ENCODE results near the gene THEM5. TPM values are rescaled to one million over a fixed set of nuclear protein-coding genes. Genes with fewer than 3 reads are reported as not detected.

Gene THEM5
- polyA plus RNA-seq, 2 donors: 1.5 to 1.7 TPM

DNA sequence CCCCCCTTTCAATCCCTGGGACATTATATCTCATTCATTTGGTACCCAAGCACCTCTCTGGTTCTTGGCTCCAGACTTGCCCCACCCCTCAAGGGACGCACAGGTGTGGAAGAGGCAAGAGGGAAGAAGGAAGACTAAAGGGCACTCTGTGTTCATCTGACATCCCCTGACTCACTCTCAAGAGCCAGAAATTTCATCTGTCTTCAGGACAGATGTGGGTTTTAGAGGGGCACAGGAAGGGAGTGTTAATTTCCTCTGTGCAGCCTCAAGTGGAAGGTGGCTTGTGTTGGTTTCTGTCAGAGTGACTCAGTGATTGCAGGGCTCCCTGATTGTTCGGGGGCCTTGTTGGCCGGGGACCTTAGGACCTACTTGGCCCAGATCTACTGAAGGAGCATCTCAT, 16.3 kb downstream of the THEM5 start:
- Histone ChIP-seq H3K36me3 (ENCODE audit: control insufficient read depth in 2 of 2, insufficient read depth in 2 of 2, low read length in 1 of 2) (no peaks in the 10 kb centered on the region), H3K9me3 (ENCODE audit: control insufficient read depth in 2 of 2, insufficient read depth in 1 of 2, low read depth in 1 of 2, low read length in 1 of 2) (no peaks in the 10 kb centered on the region), H3K27me3 (ENCODE audit: control insufficient read depth in 1 of 2, insufficient read depth in 2 of 2, low read length in 2 of 2) (no peaks in the 10 kb centered on the region), H3K27ac (ENCODE audit: low read depth in 2 of 2, low read length in 1 of 2) (peak overlapping the region; percentile 0 to 67), H3K4me1 (ENCODE audit: control insufficient read depth in 2 of 2, insufficient read depth in 2 of 2, low read length in 1 of 2) (peaks cover 0 to 22% of the 10 kb centered on the region in 2 donors), H3K4me3 (ENCODE audit: low read depth in 1 of 2, low read length in 2 of 2) (no peak overlapping the region)
- WGBS, 2 donors: 50 to 53% methylated on average over 3 of the region's 3 CpGs

DNA sequence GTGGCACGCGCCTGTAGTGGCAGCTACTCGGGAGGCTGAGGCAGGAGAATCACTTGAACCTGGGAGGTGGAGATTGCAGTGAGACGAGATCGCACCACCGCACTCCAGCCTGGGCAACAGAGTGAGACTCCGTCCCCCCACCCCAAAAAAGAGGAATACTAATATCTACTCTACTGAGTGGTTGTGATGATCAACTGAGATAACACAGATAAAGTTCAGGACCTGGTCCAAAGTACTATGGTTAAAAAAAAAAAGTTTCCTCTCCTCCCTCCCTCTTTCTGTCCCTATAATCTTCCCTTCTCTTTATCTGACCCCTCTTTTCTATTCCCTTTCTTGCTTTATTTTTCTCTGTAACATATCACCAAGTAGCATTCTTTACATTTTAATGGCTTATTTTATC, 17.9 kb downstream of the THEM5 start:
- peaks cover 0 to 31% of the 10 kb centered on the region in 2 donors for H3K4me1 ChIP-seq (ENCODE audit: control insufficient read depth in 2 of 2, insufficient read depth in 2 of 2, low read length in 1 of 2)
- H3K36me3 ChIP-seq (ENCODE audit: control insufficient read depth in 2 of 2, insufficient read depth in 2 of 2, low read length in 1 of 2): no peaks in the 10 kb centered on the region
- WGBS, 2 donors: 97 to 98% methylated on average over 7 of the region's 7 CpGs
- no peaks in the 10 kb centered on the region for H3K9me3 ChIP-seq (ENCODE audit: control insufficient read depth in 2 of 2, insufficient read depth in 1 of 2, low read depth in 1 of 2, low read length in 1 of 2)
- no peak overlapping the region for H3K4me3 ChIP-seq (ENCODE audit: low read depth in 1 of 2, low read length in 2 of 2)
- no peaks in the 10 kb centered on the region for H3K27me3 ChIP-seq (ENCODE audit: control insufficient read depth in 1 of 2, insufficient read depth in 2 of 2, low read length in 2 of 2)
- H3K27ac ChIP-seq (ENCODE audit: low read depth in 2 of 2, low read length in 1 of 2): no peak overlapping the region

DNA sequence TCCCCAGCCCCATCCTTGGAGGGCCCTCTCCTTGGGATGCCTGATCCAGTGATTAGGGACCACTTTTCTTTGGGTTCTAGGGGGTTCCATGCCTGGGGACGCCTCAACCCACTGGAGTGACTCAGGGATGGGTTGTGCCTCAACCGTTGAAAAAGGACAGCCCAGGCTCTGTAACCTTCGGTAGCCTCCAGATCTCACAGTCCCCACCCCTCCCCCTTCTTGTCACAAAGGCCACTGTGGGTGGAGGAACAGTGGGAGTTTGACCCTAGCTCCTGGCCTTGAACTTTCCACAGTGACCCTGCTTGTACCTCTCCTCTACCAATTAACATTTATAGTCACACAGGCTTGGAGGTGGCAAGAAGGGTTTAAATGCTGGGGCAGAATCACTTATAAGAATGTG, 19.3 kb downstream of the THEM5 start:
- Histone ChIP-seq H3K4me3 (ENCODE audit: low read depth in 1 of 2, low read length in 2 of 2) (no peak overlapping the region), H3K36me3 (ENCODE audit: control insufficient read depth in 2 of 2, insufficient read depth in 2 of 2, low read length in 1 of 2) (no peaks in the 10 kb centered on the region), H3K27me3 (ENCODE audit: control insufficient read depth in 1 of 2, insufficient read depth in 2 of 2, low read length in 2 of 2) (no peaks in the 10 kb centered on the region), H3K4me1 (ENCODE audit: control insufficient read depth in 2 of 2, insufficient read depth in 2 of 2, low read length in 1 of 2) (peaks cover 0 to 22% of the 10 kb centered on the region in 2 donors), H3K9me3 (ENCODE audit: control insufficient read depth in 2 of 2, insufficient read depth in 1 of 2, low read depth in 1 of 2, low read length in 1 of 2) (no peaks in the 10 kb centered on the region), H3K27ac (ENCODE audit: low read depth in 2 of 2, low read length in 1 of 2) (no peak overlapping the region)
- WGBS, 2 donors: 42 to 69% methylated on average over 3 of the region's 3 CpGs

DNA sequence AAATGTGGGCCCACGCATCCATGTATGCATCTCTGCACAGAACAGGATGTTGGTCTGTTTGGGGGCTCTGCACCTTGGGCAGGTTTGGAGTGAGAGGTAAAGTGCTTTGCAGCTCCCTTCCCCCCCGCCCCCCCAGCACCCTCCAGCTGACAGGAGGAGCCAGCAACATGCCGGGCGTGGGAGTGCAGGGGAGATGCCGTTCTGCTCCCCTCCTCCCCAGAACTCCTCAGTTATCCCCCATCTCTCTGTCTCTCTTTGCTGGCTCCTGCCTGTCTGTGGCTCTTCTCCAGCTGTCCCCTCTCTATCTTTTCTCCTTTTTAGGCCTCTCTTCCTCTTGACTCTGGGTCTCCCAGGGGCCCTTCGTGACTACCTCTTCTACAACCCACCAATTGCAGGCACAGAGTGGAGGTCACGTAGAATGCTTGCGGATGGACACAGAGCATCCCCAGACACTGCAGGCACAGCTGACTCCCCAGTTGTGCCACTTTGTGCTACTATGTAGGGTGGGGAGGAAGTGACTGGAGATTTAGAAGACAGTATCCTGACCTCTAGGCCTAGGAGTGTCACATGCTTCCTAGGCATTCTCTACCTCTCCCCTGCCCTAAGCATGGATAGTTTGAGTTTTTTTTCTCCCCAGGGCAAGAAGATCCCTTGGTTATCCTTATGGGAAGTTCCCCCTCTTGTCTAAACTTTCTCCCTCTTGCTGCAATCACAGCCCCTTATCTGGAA, 20.2 kb downstream of the THEM5 start:
- peaks cover 0 to 23% of the 10 kb centered on the region in 2 donors for H3K4me1 ChIP-seq (ENCODE audit: control insufficient read depth in 2 of 2, insufficient read depth in 2 of 2, low read length in 1 of 2)
- no peak overlapping the region for H3K27ac ChIP-seq (ENCODE audit: low read depth in 2 of 2, low read length in 1 of 2)
- no peak overlapping the region for H3K4me3 ChIP-seq (ENCODE audit: low read depth in 1 of 2, low read length in 2 of 2)
- no peaks in the 10 kb centered on the region for H3K9me3 ChIP-seq (ENCODE audit: control insufficient read depth in 2 of 2, insufficient read depth in 1 of 2, low read depth in 1 of 2, low read length in 1 of 2)
- no peaks in the 10 kb centered on the region for H3K27me3 ChIP-seq (ENCODE audit: control insufficient read depth in 1 of 2, insufficient read depth in 2 of 2, low read length in 2 of 2)
- WGBS, 2 donors: 71 to 73% methylated on average over 6 to 8 of the region's 8 CpGs
- no peaks in the 10 kb centered on the region for H3K36me3 ChIP-seq (ENCODE audit: control insufficient read depth in 2 of 2, insufficient read depth in 2 of 2, low read length in 1 of 2)

DNA sequence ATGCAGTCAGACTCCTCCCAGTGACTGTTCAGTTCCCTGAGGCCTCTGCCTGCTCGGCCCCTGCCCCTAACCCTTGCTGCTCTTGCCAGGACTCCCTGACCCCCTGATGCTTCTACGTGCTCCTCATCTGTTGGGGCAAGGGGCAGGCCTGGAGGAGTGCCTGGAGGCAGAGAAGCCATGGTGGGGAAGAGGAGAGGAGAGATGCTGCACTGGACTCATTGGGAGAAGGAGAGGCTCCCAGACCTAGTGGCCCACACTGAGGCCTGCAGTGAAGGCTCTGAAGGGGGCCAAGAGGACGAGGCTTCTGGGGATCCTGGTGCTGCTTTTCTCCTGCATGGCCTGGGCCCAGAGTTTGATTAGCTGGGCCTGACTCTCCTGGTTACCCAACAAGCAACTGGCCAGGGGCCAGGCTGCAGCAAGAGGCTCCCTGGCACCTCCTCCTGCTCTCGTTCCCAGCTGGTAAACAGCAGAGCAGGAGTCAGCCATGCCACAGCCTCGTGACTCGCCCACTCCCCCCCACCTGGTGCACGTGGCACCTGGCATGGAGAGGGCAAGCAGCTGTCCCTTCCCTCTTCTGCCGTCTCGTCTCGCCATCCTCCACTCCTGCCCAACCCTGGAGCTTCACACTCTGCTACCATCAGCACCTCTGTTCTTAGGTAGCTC, 21.1 kb downstream of the THEM5 start:
- no peak overlapping the region for H3K4me3 ChIP-seq (ENCODE audit: low read depth in 1 of 2, low read length in 2 of 2)
- H3K9me3 ChIP-seq (ENCODE audit: control insufficient read depth in 2 of 2, insufficient read depth in 1 of 2, low read depth in 1 of 2, low read length in 1 of 2): no peaks in the 10 kb centered on the region
- 31 to 40% methylated on average over 10 of the region's 10 CpGs for WGBS, 2 donors
- H3K36me3 ChIP-seq (ENCODE audit: control insufficient read depth in 2 of 2, insufficient read depth in 2 of 2, low read length in 1 of 2): peaks cover 0 to 4% of the 10 kb centered on the region in 2 donors
- H3K4me1 ChIP-seq (ENCODE audit: control insufficient read depth in 2 of 2, insufficient read depth in 2 of 2, low read length in 1 of 2): peaks cover 0 to 23% of the 10 kb centered on the region in 2 donors
- no peaks in the 10 kb centered on the region for H3K27me3 ChIP-seq (ENCODE audit: control insufficient read depth in 1 of 2, insufficient read depth in 2 of 2, low read length in 2 of 2)
- H3K27ac ChIP-seq (ENCODE audit: low read depth in 2 of 2, low read length in 1 of 2): peak overlapping the region in 1 of 2 donors; percentile 51

DNA sequence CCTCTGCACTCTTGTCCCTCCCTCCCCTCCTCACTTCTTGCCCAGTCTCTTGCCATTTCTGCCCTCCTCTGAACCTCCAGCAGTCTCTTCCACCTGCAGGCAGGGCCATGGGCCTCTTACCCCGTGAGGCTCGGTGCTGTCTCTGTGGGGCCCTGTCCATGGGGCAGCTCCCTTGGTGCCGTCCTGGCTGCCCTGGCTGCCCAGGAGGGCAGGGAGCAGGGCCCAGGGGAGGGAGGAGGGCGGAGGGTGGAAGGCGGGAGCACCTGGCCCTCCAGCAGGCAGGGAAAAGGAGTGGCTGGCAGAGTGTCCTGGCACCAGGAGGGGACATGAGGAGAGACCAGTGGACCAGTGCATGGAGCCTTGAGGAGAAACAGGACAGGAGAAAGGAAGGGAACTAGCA, 21.9 kb downstream of the THEM5 start, which contains the start of gene RORC:
Gene RORC (minus strand): TSS at position 198 of the 400 bp plus-strand sequence. CDS start 38 bp downstream, at position 160.
- 46 to 54% methylated on average over 5 of the region's 5 CpGs for WGBS, 2 donors
- no peaks in the 10 kb centered on the region for H3K27me3 ChIP-seq (ENCODE audit: control insufficient read depth in 1 of 2, insufficient read depth in 2 of 2, low read length in 2 of 2)
- H3K36me3 ChIP-seq (ENCODE audit: control insufficient read depth in 2 of 2, insufficient read depth in 2 of 2, low read length in 1 of 2): peaks cover 0 to 4% of the 10 kb centered on the region in 2 donors
- H3K4me1 ChIP-seq (ENCODE audit: control insufficient read depth in 2 of 2, insufficient read depth in 2 of 2, low read length in 1 of 2): peaks cover 0 to 23% of the 10 kb centered on the region in 2 donors
- H3K27ac ChIP-seq (ENCODE audit: low read depth in 2 of 2, low read length in 1 of 2): peak within 1 kb of the TSS; percentile 51 to 59
- peak within 1 kb of the TSS; percentile 8 to 48 for H3K4me3 ChIP-seq (ENCODE audit: low read depth in 1 of 2, low read length in 2 of 2)
- H3K9me3 ChIP-seq (ENCODE audit: control insufficient read depth in 2 of 2, insufficient read depth in 1 of 2, low read depth in 1 of 2, low read length in 1 of 2): no peaks in the 10 kb centered on the region

DNA sequence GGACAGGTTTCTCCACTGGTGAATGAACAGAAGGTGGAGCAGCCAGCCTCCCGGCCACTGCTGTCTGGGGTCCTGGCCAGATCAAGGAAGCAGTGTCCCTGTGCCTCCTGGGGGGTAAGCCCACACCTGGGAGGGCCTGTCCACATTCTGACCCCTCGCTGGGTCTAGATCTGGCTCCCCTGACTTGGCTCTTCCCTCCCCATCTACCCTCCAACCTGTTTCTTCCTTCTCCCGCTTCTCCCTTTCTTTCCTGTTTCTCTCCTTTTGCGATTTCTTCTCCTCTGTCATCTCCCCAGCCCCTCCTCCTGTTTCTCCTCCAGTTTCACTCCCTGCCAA, 22.3 kb downstream of the THEM5 start:
- no peaks in the 10 kb centered on the region for H3K9me3 ChIP-seq (ENCODE audit: control insufficient read depth in 2 of 2, insufficient read depth in 1 of 2, low read depth in 1 of 2, low read length in 1 of 2)

DNA sequence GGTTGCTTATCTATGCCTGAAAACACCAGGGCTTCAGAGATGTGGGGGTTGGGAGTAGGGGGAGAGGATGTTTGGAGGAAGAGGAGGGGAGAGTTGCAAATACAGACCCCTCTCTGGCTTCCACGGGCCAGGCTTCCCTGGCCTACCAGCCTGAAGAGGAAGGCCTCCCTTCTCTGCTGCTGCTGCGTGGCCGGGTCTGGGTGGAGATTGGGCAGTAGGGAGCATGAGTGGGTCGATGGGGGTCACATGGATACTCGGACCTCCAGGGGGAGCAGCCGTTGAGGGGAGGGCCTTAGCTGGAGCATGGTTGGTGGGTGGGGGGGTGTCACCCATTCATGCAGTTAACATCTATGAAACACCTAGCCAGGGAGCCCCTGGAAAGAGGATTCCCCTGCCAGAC, 23.5 kb downstream of the THEM5 start:
- Histone ChIP-seq H3K9me3 (ENCODE audit: control insufficient read depth in 2 of 2, insufficient read depth in 1 of 2, low read depth in 1 of 2, low read length in 1 of 2) (no peaks in the 10 kb centered on the region), H3K27me3 (ENCODE audit: control insufficient read depth in 1 of 2, insufficient read depth in 2 of 2, low read length in 2 of 2) (no peaks in the 10 kb centered on the region), H3K27ac (ENCODE audit: low read depth in 2 of 2, low read length in 1 of 2) (peak overlapping the region in 1 of 2 donors; percentile 50), H3K4me1 (ENCODE audit: control insufficient read depth in 2 of 2, insufficient read depth in 2 of 2, low read length in 1 of 2) (peaks cover 0 to 23% of the 10 kb centered on the region in 2 donors), H3K4me3 (ENCODE audit: low read depth in 1 of 2, low read length in 2 of 2) (no peak overlapping the region), H3K36me3 (ENCODE audit: control insufficient read depth in 2 of 2, insufficient read depth in 2 of 2, low read length in 1 of 2) (peaks cover 0 to 4% of the 10 kb centered on the region in 2 donors)
- WGBS, 2 donors: 32 to 60% methylated on average over 6 of the region's 6 CpGs

More for the DNA sequence above, 22.3 kb downstream of the THEM5 start:
- Histone ChIP-seq H3K27ac (ENCODE audit: low read depth in 2 of 2, low read length in 1 of 2) (peak overlapping the region; percentile 18 to 59), H3K4me3 (ENCODE audit: low read depth in 1 of 2, low read length in 2 of 2) (peak overlapping the region; percentile 8 to 48), H3K27me3 (ENCODE audit: control insufficient read depth in 1 of 2, insufficient read depth in 2 of 2, low read length in 2 of 2) (no peaks in the 10 kb centered on the region), H3K36me3 (ENCODE audit: control insufficient read depth in 2 of 2, insufficient read depth in 2 of 2, low read length in 1 of 2) (peaks cover 0 to 4% of the 10 kb centered on the region in 2 donors), H3K4me1 (ENCODE audit: control insufficient read depth in 2 of 2, insufficient read depth in 2 of 2, low read length in 1 of 2) (peaks cover 0 to 23% of the 10 kb centered on the region in 2 donors)
- 46 to 48% methylated on average over 4 of the region's 4 CpGs for WGBS, 2 donors

DNA sequence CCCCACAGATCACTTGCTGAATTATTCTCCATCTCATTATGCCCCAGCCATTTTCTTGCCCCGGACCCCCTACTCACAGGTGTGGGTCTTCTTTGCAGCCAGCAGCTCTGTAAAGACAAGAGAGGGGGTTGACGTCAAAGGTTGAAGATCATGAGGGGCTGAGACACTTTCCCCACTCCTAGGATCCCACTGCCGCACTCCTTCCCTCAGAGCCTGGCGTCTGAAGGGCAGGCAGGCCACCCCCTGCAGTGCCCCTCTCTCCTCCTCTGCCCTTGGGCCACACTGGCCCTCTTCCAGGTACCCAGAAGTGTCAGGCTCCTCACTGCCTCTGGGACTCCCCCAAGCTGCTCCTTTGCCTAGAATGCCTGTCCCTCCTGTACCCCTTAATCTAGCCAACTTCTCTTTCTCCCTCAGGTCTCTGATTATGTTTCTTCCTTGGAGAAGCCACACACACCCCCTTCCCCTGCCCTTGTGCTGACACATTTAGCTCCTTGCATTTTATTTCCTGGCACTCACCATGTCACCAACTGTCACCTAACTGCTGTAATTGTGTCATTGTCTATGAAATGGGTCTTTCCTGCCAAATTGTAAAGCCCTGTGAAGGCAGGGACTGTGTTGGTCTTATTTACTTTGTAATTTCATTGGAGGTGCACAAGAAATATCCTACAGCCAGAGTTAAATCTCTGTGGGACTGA, 24.0 kb downstream of the THEM5 start:
- Histone ChIP-seq H3K9me3 (ENCODE audit: control insufficient read depth in 2 of 2, insufficient read depth in 1 of 2, low read depth in 1 of 2, low read length in 1 of 2) (no peaks in the 10 kb centered on the region), H3K27ac (ENCODE audit: low read depth in 2 of 2, low read length in 1 of 2) (peak overlapping the region in 1 of 2 donors; percentile 50), H3K4me1 (ENCODE audit: control insufficient read depth in 2 of 2, insufficient read depth in 2 of 2, low read length in 1 of 2) (peaks cover 0 to 23% of the 10 kb centered on the region in 2 donors), H3K4me3 (ENCODE audit: low read depth in 1 of 2, low read length in 2 of 2) (no peak overlapping the region), H3K36me3 (ENCODE audit: control insufficient read depth in 2 of 2, insufficient read depth in 2 of 2, low read length in 1 of 2) (peaks cover 0 to 4% of the 10 kb centered on the region in 2 donors), H3K27me3 (ENCODE audit: control insufficient read depth in 1 of 2, insufficient read depth in 2 of 2, low read length in 2 of 2) (no peaks in the 10 kb centered on the region)
- WGBS, 2 donors: 42 to 51% methylated on average over 4 of the region's 4 CpGs

Measured in esophagus (tissue), 2 donors.